Lower lobe of right lung (tissue), 2 donors: ENCODE measurements around the gene MMP28. TPM values are rescaled to one million over a fixed set of nuclear protein-coding genes. Genes with fewer than 3 reads are reported as not detected.

Source experiments
- ATAC-seq, 2 donors: fragments of 200-7000 bp; cut with Tn5 transposase; one replicate each; pipeline ENCODE4 v1.9.1; 2020 to 2022; ENCODE audit warnings: mild to moderate bottlenecking in 2 of 2, moderate library complexity in 2 of 2
- DNase-seq: peaks from one replicate; pipeline ENCODE4 v3.0.0-alpha.2; 2020
- H3K27ac ChIP-seq: fragments of 200-600 bp; one replicate; pipeline ENCODE4 v1.8.0; 2022
- H3K27me3 ChIP-seq: fragments of 200-600 bp; one replicate; pipeline ENCODE4 v1.8.0; 2022; ENCODE audit warnings: low read depth
- H3K36me3 ChIP-seq: fragments of 200-600 bp; one replicate; pipeline ENCODE4 v1.8.0; 2022; ENCODE audit warnings: mild to moderate bottlenecking
- H3K4me1 ChIP-seq: fragments of 200-600 bp; one replicate; pipeline ENCODE4 v1.8.0; 2022
- H3K4me3 ChIP-seq: fragments of 200-600 bp; one replicate; pipeline ENCODE4 v1.8.0; 2022; ENCODE audit warnings: mild to moderate bottlenecking
- H3K9me3 ChIP-seq: fragments of 200-600 bp; one replicate; pipeline ENCODE4 v1.8.0; 2022
- CTCF ChIP-seq: fragments of 200-600 bp; IDR thresholded peaks from one replicate; pipeline ENCODE4 v1.8.0; 2022; ENCODE audit warnings: antibody characterized with exemption, mild to moderate bottlenecking
- intact Hi-C: fragments of 100-400 bp; cut with DNase I; formaldehyde crosslinking; loops from one replicate; pipeline ENCODE4 v1.11.0; 2022
- total RNA-seq: library from RNA; stranded (reverse); fragmentation: NEBNext Ultra II Directional; extraction: Animal tissue kit (Norgen Biotek cat#: 25700); gene quantifications from one replicate; pipeline ENCODE4 v1.2.1, GENCODE V29; 2021
- donor health status: DM: no; HTN: yes; CAD: no; lungs with severe emphysema.

Gene MMP28
- total RNA-seq, 1 donor from 2014 or later: 40.9 TPM

DNA sequence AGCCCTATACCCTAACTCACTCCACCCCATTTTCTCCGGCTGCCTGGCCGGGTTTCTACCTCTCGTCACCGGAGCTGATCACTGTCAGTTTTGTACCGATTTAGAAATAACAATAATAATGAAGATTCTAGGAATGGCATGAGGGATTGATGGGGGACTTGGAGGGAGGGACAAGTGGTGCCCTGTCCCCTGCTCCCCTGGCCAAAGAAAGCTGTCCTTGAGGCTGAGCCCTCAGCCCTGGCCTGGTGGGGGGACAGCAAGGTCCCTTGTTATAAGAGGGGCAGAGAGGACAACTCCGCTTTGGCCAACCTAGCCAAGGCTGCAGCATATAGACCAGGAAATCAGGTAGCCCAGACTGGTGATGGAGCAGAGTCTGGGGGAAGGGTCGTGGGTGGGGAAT lies 52.9 kb downstream of the MMP28 start:
- no peak for DNase-seq
- Histone ChIP-seq H3K36me3 (no peaks in the 10 kb centered on the region), H3K27ac (no peak overlapping the region), H3K27me3 (peaks cover 36% of the 10 kb centered on the region), H3K4me3 (no peak overlapping the region), H3K9me3 (no peaks in the 10 kb centered on the region), H3K4me1 (peaks cover 8% of the 10 kb centered on the region)
- intact Hi-C loops: loop anchor here (10.0 kb wide), 1 partner anchor 128 kb away; no protein-coding TSS in a partner anchor
- TF ChIP-seq CTCF: no peak
- no peak for ATAC-seq

- H3K4me3 ChIP-seq: peak overlapping the region; percentile 30
- peak; percentile 40 to 58 for ATAC-seq
Measured at GRCh38 chr17:35740997-35741931, 54.2 kb downstream of the MMP28 start.

GRCh38 chr17:35740216-35740615 lies 55.2 kb downstream of the MMP28 start:
- ATAC-seq (no peak), DNase-seq (no peak)
- Histone ChIP-seq H3K27ac (no peak overlapping the region), H3K4me3 (no peak overlapping the region), H3K9me3 (no peaks in the 10 kb centered on the region), H3K4me1 (peaks cover 8% of the 10 kb centered on the region), H3K36me3 (no peaks in the 10 kb centered on the region), H3K27me3 (peaks cover 32% of the 10 kb centered on the region)
- intact Hi-C loops: loop anchor here (10.0 kb wide), 1 partner anchor 125 kb away; no protein-coding TSS in a partner anchor
- TF ChIP-seq CTCF: no peak

More at GRCh38 chr17:35740997-35741931, 54.2 kb downstream of the MMP28 start:
- no peak for DNase-seq
- intact Hi-C loops: loop anchor here (10.0 kb wide), 1 partner anchor 126 kb away; no protein-coding TSS in a partner anchor
- Histone ChIP-seq H3K4me1 (peaks cover 8% of the 10 kb centered on the region), H3K27ac (no peak overlapping the region), H3K9me3 (no peaks in the 10 kb centered on the region), H3K27me3 (peaks cover 32% of the 10 kb centered on the region), H3K36me3 (no peaks in the 10 kb centered on the region)
- TF ChIP-seq CTCF: peak; percentile 7

- Histone ChIP-seq H3K4me1 (peaks cover 8% of the 10 kb centered on the region), H3K27ac (no peak overlapping the region), H3K27me3 (peaks cover 32% of the 10 kb centered on the region), H3K36me3 (no peaks in the 10 kb centered on the region), H3K4me3 (no peak overlapping the region), H3K9me3 (no peaks in the 10 kb centered on the region)
- DNase-seq (no peak), ATAC-seq (no peak)
- no peak for TF ChIP-seq CTCF
- intact Hi-C loops: no loop called here
Measured at GRCh38 chr17:35738519-35739133, 56.8 kb downstream of the MMP28 start.

DNA sequence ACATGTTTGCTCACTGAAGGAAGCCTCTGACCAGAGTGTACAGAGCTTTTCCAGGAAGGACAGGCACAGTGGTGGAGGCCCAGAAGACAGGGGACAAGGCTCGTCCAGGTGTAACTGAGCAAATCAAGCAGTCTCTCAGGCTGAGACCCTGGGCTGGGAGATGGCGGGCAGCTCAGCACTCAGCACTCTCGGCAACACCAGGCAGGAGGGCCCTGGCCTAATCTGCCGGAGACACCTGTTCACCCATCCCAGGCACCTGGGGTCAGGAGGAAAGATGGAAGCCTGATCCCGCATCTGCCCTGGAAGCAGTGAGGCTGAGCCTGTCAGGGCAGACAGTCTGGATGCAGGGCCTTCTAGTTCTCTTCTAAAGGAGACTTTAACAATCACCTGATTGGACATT lies 59.2 kb downstream of the MMP28 start:
- TF ChIP-seq CTCF: no peak
- intact Hi-C loops: no loop called here
- Histone ChIP-seq H3K27me3 (peaks cover 13% of the 10 kb centered on the region), H3K27ac (no peak overlapping the region), H3K36me3 (no peaks in the 10 kb centered on the region), H3K4me1 (peaks cover 14% of the 10 kb centered on the region), H3K9me3 (no peaks in the 10 kb centered on the region), H3K4me3 (no peak overlapping the region)
- ATAC-seq (no peak), DNase-seq (no peak)
